ENCODE data around the gene ASB11. TPM values are rescaled to one million over a fixed set of nuclear protein-coding genes. Genes with fewer than 3 reads are reported as not detected.
"Not testable (repeated sequence)": the region's sequence is repeated elsewhere in the genome, so short reads cannot be mapped to it uniquely, and the experiment has no call there.

The ASB11 gene
- total RNA-seq, 2 donors from 2014 or later = 0.52 TPM; not detected in 1

DNA sequence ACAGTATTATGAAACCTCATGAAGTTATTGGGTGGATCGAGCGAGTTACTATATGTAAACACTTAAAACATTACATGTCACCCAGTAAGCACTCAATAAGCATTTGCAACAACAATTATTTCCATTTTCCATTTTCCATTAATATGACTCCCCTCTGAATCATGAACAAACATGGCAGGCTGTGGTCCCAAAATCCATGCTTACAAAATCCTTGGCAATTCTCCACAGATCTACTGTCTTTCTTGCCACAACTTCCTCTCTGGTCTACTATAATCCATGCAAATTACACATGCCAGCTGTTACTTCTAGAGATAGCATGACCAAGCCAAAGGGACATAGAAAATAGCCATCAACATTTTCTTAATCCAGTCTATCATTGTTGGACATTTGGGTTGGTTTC is 22.0 kb downstream of the ASB11 start:
- ATAC-seq (no peak), DNase-seq (no peak)
- Histone ChIP-seq H3K36me3 (replicated peaks in 1 of 2; ENCODE audit: insufficient read depth in 1 of 2, low read depth in 2 of 2) (no peaks in the 10 kb centered on the region), H3K27me3 (no peaks in the 10 kb centered on the region), H3K9me3 (no peaks in the 10 kb centered on the region), H3K4me3 (no peak overlapping the region), H3K4me1 (peaks cover 12% of the 10 kb centered on the region), H3K27ac (no peak overlapping the region)
- no peak for TF ChIP-seq POLR2A (IDR thresholded peaks at IDR 0.05)
- TF ChIP-seq, protein P1, sequence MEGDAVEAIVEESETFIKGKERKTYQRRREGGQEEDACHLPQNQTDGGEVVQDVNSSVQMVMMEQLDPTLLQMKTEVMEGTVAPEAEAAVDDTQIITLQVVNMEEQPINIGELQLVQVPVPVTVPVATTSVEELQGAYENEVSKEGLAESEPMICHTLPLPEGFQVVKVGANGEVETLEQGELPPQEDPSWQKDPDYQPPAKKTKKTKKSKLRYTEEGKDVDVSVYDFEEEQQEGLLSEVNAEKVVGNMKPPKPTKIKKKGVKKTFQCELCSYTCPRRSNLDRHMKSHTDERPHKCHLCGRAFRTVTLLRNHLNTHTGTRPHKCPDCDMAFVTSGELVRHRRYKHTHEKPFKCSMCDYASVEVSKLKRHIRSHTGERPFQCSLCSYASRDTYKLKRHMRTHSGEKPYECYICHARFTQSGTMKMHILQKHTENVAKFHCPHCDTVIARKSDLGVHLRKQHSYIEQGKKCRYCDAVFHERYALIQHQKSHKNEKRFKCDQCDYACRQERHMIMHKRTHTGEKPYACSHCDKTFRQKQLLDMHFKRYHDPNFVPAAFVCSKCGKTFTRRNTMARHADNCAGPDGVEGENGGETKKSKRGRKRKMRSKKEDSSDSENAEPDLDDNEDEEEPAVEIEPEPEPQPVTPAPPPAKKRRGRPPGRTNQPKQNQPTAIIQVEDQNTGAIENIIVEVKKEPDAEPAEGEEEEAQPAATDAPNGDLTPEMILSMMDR (IDR thresholded peaks at IDR 0.05) = no peak
- intact Hi-C loops (cut with DNase I) = no loop called here
- WGBS, 2 donors = 90 to 96% methylated on average over 2 of the region's 2 CpGs

DNA sequence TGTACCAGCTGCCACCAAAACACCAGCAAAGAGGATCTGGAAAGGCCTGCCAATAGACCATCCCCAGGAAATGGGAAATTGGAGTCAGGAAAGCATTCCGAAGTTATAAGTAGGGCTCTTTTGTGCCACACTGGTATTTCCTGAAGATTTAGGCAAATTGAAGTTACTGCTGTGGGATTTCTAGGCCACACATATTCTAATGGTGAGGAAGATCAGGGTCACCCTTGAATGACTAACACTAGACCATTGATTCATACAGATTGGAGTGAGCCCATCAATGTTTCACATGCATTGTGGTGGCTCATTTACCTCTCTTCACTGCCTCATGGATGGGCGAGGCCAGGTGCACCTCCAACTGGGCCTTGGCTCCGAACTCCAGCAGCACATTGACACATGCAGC is 22.6 kb downstream of the ASB11 start:
- H3K27ac ChIP-seq = no peak overlapping the region

DNA sequence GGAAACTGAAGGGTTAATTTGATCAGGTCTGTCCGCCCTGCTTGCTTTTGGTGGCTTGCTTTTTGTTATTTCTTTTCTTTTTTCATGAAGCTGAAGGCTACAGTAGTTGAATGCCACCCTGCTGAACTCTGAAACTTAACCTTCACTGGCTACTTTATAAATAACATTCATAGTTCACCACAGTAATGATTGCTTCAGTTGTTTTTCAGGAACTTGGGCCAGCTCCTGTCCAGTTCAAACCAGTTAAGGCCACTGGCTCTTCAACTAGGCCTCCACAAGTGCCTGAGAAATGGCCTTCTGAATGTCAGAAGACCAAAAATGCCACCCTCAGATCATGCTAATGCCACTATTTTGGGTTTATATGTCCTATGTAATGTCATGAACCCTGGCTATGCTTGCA is 37.8 kb downstream of the ASB11 start:
- intact Hi-C loops (cut with DNase I) = no loop called here
- no peaks in the 10 kb centered on the region for H3K27me3 ChIP-seq
- no peaks in the 10 kb centered on the region for H3K9me3 ChIP-seq
- TF ChIP-seq POLR2A (IDR thresholded peaks at IDR 0.05) = no peak
- TF ChIP-seq, protein P1 (IDR thresholded peaks at IDR 0.05) = no peak
- DNase-seq = no peak
- no peak overlapping the region for H3K4me3 ChIP-seq
- no peaks in the 10 kb centered on the region for H3K36me3 ChIP-seq (replicated peaks in 1 of 2; ENCODE audit: insufficient read depth in 1 of 2, low read depth in 2 of 2)
- no peaks in the 10 kb centered on the region for H3K4me1 ChIP-seq
- WGBS, 2 donors = 29 to 55% methylated on average over 1 of the region's 1 CpG
- no peak overlapping the region for H3K27ac ChIP-seq
- ATAC-seq = no peak

More for the DNA sequence above, 22.6 kb downstream of the ASB11 start:
- Histone ChIP-seq H3K36me3 (replicated peaks in 1 of 2; ENCODE audit: insufficient read depth in 1 of 2, low read depth in 2 of 2) (no peaks in the 10 kb centered on the region), H3K4me1 (peaks cover 9% of the 10 kb centered on the region), H3K4me3 (no peak overlapping the region), H3K9me3 (no peaks in the 10 kb centered on the region), H3K27me3 (no peaks in the 10 kb centered on the region)
- ATAC-seq (no peak), DNase-seq (no peak)
- WGBS, 2 donors = 60 to 81% methylated on average over 1 to 3 of the region's 3 CpGs
- no peak for TF ChIP-seq POLR2A (IDR thresholded peaks at IDR 0.05)
- TF ChIP-seq, protein P1 (IDR thresholded peaks at IDR 0.05) = no peak
- intact Hi-C loops (cut with DNase I) = no loop called here

DNA sequence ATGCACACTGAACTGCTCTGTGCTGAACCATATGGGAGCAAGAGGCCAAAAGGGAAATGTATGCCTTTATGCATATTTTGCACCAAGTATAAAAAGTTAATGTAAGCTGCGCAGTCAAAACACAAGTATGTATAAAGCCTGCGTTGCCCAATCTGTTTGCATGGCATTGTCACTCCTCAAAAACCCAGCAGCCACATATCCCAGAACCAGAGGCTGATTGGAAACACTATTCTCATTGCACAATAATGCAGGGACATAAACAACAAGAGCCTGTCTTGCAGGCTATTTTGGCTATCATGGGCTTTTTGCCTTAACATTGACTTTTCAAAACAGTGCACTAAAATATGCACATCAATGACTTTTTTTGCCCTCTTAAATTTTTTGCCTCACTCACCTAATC is 40.5 kb downstream of the ASB11 start:
- no peak for DNase-seq
- intact Hi-C loops (cut with DNase I) = no loop called here

DNA sequence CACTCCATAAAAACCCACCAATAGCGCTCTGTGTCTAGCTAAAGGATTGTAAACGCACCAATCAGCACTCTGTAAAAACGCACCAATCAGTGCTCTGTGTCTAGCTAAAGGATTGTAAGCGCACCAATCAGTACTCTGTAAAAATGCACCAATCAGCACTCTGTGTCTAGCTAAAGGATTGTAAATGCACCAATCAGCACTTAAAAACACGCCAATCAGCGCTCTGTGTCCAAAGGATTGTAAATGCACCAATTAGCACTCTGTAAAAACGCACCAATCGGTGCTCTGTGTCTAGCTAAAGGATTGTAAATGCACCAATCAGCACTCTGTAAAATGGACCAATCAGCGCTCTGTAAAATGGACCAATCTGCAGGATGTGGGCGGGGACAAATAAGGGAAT is 42.2 kb downstream of the ASB11 start:
- intact Hi-C loops (cut with DNase I); ATAC-seq: not testable (repeated sequence)
- WGBS, 2 donors = 85 to 91% methylated on average over 8 to 9 of the region's 10 CpGs

More for the DNA sequence above, 40.5 kb downstream of the ASB11 start:
- TF ChIP-seq POLR2A (IDR thresholded peaks at IDR 0.05) = no peak
- TF ChIP-seq, protein P1 (IDR thresholded peaks at IDR 0.05) = no peak
- ATAC-seq = no peak
- WGBS, 2 donors = 100% methylated on average over 2 of the region's 2 CpGs; no CpG with 5 or more reads in 1 of the 2 donors
- H3K27me3 ChIP-seq = no peaks in the 10 kb centered on the region
- no peaks in the 10 kb centered on the region for H3K4me1 ChIP-seq
- H3K4me3 ChIP-seq = no peak overlapping the region
- no peaks in the 10 kb centered on the region for H3K36me3 ChIP-seq (replicated peaks in 1 of 2; ENCODE audit: insufficient read depth in 1 of 2, low read depth in 2 of 2)
- H3K27ac ChIP-seq = no peak overlapping the region
- no peaks in the 10 kb centered on the region for H3K9me3 ChIP-seq

More for the DNA sequence above, 42.2 kb downstream of the ASB11 start:
- not testable (repeated sequence) for DNase-seq; H3K27me3 ChIP-seq; H3K27ac ChIP-seq; H3K4me3 ChIP-seq; H3K9me3 ChIP-seq; H3K4me1 ChIP-seq; H3K36me3 ChIP-seq (replicated peaks in 1 of 2; ENCODE audit: insufficient read depth in 1 of 2, low read depth in 2 of 2)
